ENCODE data around the gene APIP. TPM values are rescaled to one million over a fixed set of nuclear protein-coding genes. Genes with fewer than 3 reads are reported as not detected.

APIP gene
- total RNA-seq = 19.2 and 21.3 TPM in 2 replicates
- long read RNA-seq, transcript APIP-201 (7 exons, 1,366 nt) = major isoform, 32 of 43 reads
- long read RNA-seq, transcript APIP-202 (6 exons, 1,042 nt) = minor isoform, 5 of 43 reads
- long read RNA-seq, partial matches to known transcripts = 2 of 43 reads
- long read RNA-seq, other reads (novel, unspliced or antisense) = 4 of 43 reads

DNA sequence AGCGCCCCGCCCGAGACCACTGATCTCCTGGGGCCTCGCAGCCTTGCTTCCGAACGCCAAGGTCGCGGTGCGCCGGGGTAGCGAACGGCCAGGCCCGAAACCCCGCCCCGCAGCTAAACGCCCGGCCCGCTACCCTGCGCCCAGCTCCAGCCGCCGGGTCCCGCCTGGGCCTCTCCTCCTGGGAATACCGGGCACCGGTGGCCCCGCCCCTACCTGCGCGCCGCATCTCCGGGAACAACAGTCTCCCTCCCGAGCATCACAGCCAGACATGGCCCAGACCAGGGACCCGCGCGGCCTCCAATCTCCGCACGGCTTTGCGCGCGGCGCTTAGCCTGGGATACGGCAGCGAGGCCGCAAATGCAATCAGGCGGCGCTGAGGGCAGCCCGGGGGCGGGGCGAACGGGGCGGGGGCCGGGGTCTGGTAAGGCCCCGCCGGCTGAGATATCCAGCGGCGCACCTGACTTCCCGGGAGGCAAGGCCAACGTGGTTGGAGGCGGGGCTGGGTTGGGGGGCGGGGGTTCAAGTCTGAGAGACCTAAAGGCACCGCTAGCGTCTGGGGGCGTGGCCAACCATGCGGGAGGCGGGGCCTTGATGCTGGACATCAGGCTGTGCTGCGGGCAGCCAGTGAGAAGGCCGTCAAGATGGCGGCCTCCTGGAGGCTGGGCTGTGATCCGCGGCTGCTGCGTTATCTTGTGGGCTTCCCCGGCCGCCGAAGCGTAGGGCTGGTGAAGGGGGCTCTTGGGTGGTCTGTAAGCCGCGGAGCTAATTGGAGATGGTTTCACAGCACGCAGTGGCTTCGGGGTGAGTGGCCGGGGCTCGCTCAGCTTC lies at the start of gene APIP, which contains the start of gene PDHX:
Gene APIP (minus strand): TSS at position 365 of the 828 bp plus-strand sequence. CDS start 95 bp downstream, at position 270.
Gene PDHX (plus strand): TSS at position 604 of the 828 bp plus-strand sequence. CDS start 38 bp downstream, at position 642.
- Mint-ChIP-seq H3K4me1 (ENCODE audit: unreplicated experiment) (peaks cover 27% of the 10 kb centered on the region), H3K27me3 (ENCODE audit: unreplicated experiment) (no peaks in the 10 kb centered on the region), H3K4me3 (ENCODE audit: unreplicated experiment) (peak within 1 kb of the TSS; percentile 93), H3K27ac (ENCODE audit: unreplicated experiment) (peak within 1 kb of the TSS; percentile 99), H3K9me3 (ENCODE audit: unreplicated experiment) (no peaks in the 10 kb centered on the region), H3K36me3 (ENCODE audit: unreplicated experiment) (peaks cover 10% of the 10 kb centered on the region)
- peak; percentile 99 for DNase-seq (ENCODE audit: extremely low spot score, unreplicated experiment)
- no peak for TF ChIP-seq CTCF (IDR thresholded peaks at IDR 0.05)

GRCh38 chr11:34964610-34965331 lies 48.6 kb upstream of the APIP start:
- H3K27ac Mint-ChIP-seq (ENCODE audit: unreplicated experiment) = no peak overlapping the region
- peaks cover 33% of the 10 kb centered on the region for H3K36me3 Mint-ChIP-seq (ENCODE audit: unreplicated experiment)
- H3K4me1 Mint-ChIP-seq (ENCODE audit: unreplicated experiment) = peaks cover 19% of the 10 kb centered on the region
- no peaks in the 10 kb centered on the region for H3K27me3 Mint-ChIP-seq (ENCODE audit: unreplicated experiment)
- no peak for TF ChIP-seq CTCF (IDR thresholded peaks at IDR 0.05)
- H3K9me3 Mint-ChIP-seq (ENCODE audit: unreplicated experiment) = no peaks in the 10 kb centered on the region
- H3K4me3 Mint-ChIP-seq (ENCODE audit: unreplicated experiment) = no peak overlapping the region
- no peak for DNase-seq (ENCODE audit: extremely low spot score, unreplicated experiment)

GRCh38 chr11:34963351-34963750 lies 47.2 kb upstream of the APIP start:
- H3K27me3 Mint-ChIP-seq (ENCODE audit: unreplicated experiment) = no peaks in the 10 kb centered on the region
- no peak overlapping the region for H3K4me3 Mint-ChIP-seq (ENCODE audit: unreplicated experiment)
- no peak for DNase-seq (ENCODE audit: extremely low spot score, unreplicated experiment)
- H3K9me3 Mint-ChIP-seq (ENCODE audit: unreplicated experiment) = no peaks in the 10 kb centered on the region
- no peak overlapping the region for H3K27ac Mint-ChIP-seq (ENCODE audit: unreplicated experiment)
- H3K4me1 Mint-ChIP-seq (ENCODE audit: unreplicated experiment) = peaks cover 23% of the 10 kb centered on the region
- no peak for TF ChIP-seq CTCF (IDR thresholded peaks at IDR 0.05)
- peaks cover 26% of the 10 kb centered on the region for H3K36me3 Mint-ChIP-seq (ENCODE audit: unreplicated experiment)

DNA sequence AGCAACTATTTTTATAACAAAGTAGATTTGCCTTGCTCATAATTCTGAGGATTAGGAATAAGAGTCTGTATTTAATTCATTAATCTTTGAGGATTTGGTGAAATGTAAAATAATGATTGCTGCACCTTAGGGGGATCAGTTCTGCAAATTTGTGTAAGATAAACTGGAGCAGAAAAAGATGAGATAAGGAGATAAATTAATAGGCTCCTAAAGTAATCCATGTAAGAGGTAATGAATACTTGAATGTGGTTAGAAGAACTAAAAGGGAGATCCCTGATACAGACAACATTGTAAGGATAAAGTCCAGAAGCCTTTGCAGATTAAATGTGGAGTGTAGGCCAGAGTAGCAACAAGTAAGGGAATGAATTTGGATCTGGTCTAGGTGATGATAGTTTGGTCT lies 45.9 kb upstream of the APIP start:
- Mint-ChIP-seq H3K36me3 (ENCODE audit: unreplicated experiment) (peaks cover 21% of the 10 kb centered on the region), H3K4me3 (ENCODE audit: unreplicated experiment) (no peak overlapping the region), H3K27me3 (ENCODE audit: unreplicated experiment) (no peaks in the 10 kb centered on the region), H3K4me1 (ENCODE audit: unreplicated experiment) (peaks cover 23% of the 10 kb centered on the region), H3K27ac (ENCODE audit: unreplicated experiment) (no peak overlapping the region), H3K9me3 (ENCODE audit: unreplicated experiment) (no peaks in the 10 kb centered on the region)
- no peak for TF ChIP-seq CTCF (IDR thresholded peaks at IDR 0.05)
- DNase-seq (ENCODE audit: extremely low spot score, unreplicated experiment) = no peak

Measured in osteocyte (in vitro differentiated cells).